Right lobe of liver (tissue), 6 donors: Measurements from ENCODE around the gene GALNT12. TPM values are rescaled to one million over a fixed set of nuclear protein-coding genes. Genes with fewer than 3 reads are reported as not detected.

Experiments used
- ATAC-seq, 4 donors: fragments of 200-7000 bp; cut with Tn5 transposase; one replicate each; pipeline ENCODE4 v1.9.1; 2020; ENCODE audit warnings: mild to moderate bottlenecking in 4 of 4, moderate library complexity in 4 of 4
- DNase-seq, 3 donors: peaks; one replicate each; pipeline ENCODE4 v3.0.0-alpha.2; 2020
- H3K27ac ChIP-seq, 3 donors: fragments of 200-600 bp; one replicate each; pipeline ENCODE4 v1.8.0; 2022
- H3K27me3 ChIP-seq, 2 donors: fragments of 200-600 bp; one replicate each; pipeline ENCODE4 v1.8.0; 2022
- H3K36me3 ChIP-seq, 4 donors: fragments of 200-600 bp; sonication (generic) in 1 of 4; one replicate each; pipeline versions ENCODE4 v1.5.1 to v1.8.0; 2017 to 2022; ENCODE audit warnings: control low read depth in 1 of 4
- H3K4me1 ChIP-seq, 4 donors: fragments of 200-600 bp; sonication (generic) in 1 of 4; one replicate each; pipeline versions ENCODE4 v1.5.1 to v1.8.0; 2017 to 2022; ENCODE audit warnings: control low read depth in 1 of 4
- H3K4me3 ChIP-seq, 3 donors: fragments of 200-600 bp; one replicate each; pipeline ENCODE4 v1.8.0; 2022
- H3K9me3 ChIP-seq, 4 donors: fragments of 200-600 bp; sonication (generic) in 1 of 4; one replicate each; pipeline versions ENCODE4 v1.5.1 to v1.8.0; 2017 to 2022; ENCODE audit warnings: control low read depth in 1 of 4
- CTCF ChIP-seq, 4 donors: fragments of 200-600 bp in 3 of 4; fragments of 450-650 bp in 1 of 4; IDR thresholded peaks; one replicate each; pipeline versions ENCODE4 v1.5.1 to v1.8.0; 2016 to 2022; ENCODE audit warnings: antibody characterized with exemption in 4 of 4, mild to moderate bottlenecking in 2 of 4
- POLR2A ChIP-seq: fragments of 450-650 bp; IDR thresholded peaks from one replicate; pipeline ENCODE4 v1.6.1; 2017; ENCODE audit warnings: antibody characterized with exemption, mild to moderate bottlenecking
- WGBS: methylation state at CpG from one replicate; pipeline ENCODE4 v1.1.6; 2018; ENCODE audit warnings: low coverage, low lambda C conversion rate; ENCODE audit not compliant: insufficient coverage; ENCODE audit errors: missing lambda C conversion rate; 5-methylcytosine and 5-hydroxymethylcytosine counted together
- intact Hi-C, 2 donors: fragments of 100-400 bp; cut with DNase I; formaldehyde crosslinking; loops; one replicate each; pipeline versions ENCODE4 v1.11.2 to v1.14.1; 2022
- total RNA-seq, 6 experiments: library from RNA; depleted of rRNA in 2 of 6; stranded (reverse); fragments of >200 nt in 2 of 6; fragmentation: NEBNext Ultra II Directional in 3 of 6; extraction: Animal tissue kit (Norgen Biotek cat#: 25700) in 3 of 6; gene quantifications; one replicate each; pipeline versions ENCODE4 v1.1.0 to v1.2.4, GENCODE V29; 2016 to 2023
- donor health status: DM: no; HTN: yes; CAD: no.
- donor health status: DM: no; HTN: no; CAD: no.
- donor health status: DM: no; HTN: no; CAD: no.
- donor health status: DM: no; HTN: yes; CAD: no.
- donor health status: DM: no; HTN: yes; CAD: no.

The GALNT12 gene
- total RNA-seq, 6 experiments from 2014 or later = 0.06 to 1.1 (median 0.30) TPM; not detected in 1

GRCh38 chr9:98873951-98874371, 66.5 kb downstream of the GALNT12 start:
- TF ChIP-seq POLR2A (no peak), CTCF (IDR thresholded peaks at IDR 0.05) (no peak)
- no peak overlapping the region for H3K4me3 ChIP-seq
- no peak for ATAC-seq
- H3K9me3 ChIP-seq = no peaks in the 10 kb centered on the region
- no peak for DNase-seq
- no peaks in the 10 kb centered on the region for H3K36me3 ChIP-seq
- no peak overlapping the region for H3K27ac ChIP-seq
- intact Hi-C loops = no loop called here
- WGBS = 67% methylated on average over 2 of the region's 3 CpGs
- H3K27me3 ChIP-seq = no peaks in the 10 kb centered on the region
- H3K4me1 ChIP-seq = no peaks in the 10 kb centered on the region

DNA sequence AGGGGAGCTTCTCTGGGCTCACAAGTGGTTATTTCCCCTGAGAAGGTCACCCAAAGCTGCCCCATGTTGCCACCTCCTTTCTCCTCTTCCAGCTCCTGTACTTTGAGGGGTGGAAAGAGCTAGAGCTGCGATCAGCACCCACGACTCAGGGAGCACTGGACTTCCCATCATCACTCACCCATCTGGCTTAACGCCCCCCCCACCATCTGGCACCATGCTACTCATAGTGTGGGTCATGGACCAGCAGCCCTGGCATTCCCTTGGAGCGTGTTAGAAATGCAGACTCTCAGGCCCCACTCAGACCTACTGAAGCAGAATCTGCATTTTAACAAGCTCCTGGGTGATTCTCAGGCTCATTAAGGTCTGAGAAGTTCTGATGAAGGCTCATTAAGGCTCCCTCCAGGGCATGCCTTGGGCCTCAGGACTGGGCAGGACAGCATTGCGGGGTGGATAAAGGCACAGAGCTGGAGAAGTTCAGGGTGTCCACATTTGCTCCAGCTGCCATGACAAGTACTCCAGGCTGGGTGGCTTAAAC, 67.3 kb downstream of the GALNT12 start:
- H3K4me1 ChIP-seq = no peaks in the 10 kb centered on the region
- no peaks in the 10 kb centered on the region for H3K36me3 ChIP-seq
- no peaks in the 10 kb centered on the region for H3K27me3 ChIP-seq
- H3K9me3 ChIP-seq = no peaks in the 10 kb centered on the region
- TF ChIP-seq POLR2A (no peak), CTCF (IDR thresholded peaks at IDR 0.05) (no peak)
- ATAC-seq = no peak
- no peak overlapping the region for H3K27ac ChIP-seq
- H3K4me3 ChIP-seq = no peak overlapping the region
- no CpG with 5 or more reads among the region's 5 CpGs for WGBS
- DNase-seq = no peak
- intact Hi-C loops = no loop called here

DNA sequence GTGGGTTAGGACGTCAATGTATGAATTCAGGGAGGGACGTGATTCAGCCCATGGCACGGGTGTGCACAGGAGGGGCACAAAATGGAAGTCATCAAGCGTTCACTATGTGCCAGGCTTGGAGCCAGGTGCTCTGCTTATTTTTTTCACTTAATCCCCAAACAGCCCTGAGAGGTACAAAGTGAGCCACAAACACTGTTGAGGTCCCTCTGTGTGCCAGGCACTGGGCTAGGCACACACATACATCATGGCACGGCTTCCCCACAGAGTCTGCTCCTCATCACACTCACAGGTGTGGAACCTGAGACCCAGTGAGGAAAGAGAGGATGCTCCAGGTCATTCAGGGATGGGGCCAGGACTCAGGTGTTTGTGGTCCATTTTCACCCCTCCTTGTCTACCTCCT, 68.1 kb downstream of the GALNT12 start:
- 72% methylated on average over 5 of the region's 5 CpGs for WGBS
- no peak for TF ChIP-seq CTCF (IDR thresholded peaks at IDR 0.05)
- no peak for TF ChIP-seq POLR2A
- Histone ChIP-seq H3K27ac (no peak overlapping the region), H3K27me3 (no peaks in the 10 kb centered on the region), H3K4me3 (no peak overlapping the region), H3K36me3 (no peaks in the 10 kb centered on the region), H3K4me1 (no peaks in the 10 kb centered on the region), H3K9me3 (no peaks in the 10 kb centered on the region)
- DNase-seq (no peak), ATAC-seq (no peak)
- intact Hi-C loops = no loop called here

DNA sequence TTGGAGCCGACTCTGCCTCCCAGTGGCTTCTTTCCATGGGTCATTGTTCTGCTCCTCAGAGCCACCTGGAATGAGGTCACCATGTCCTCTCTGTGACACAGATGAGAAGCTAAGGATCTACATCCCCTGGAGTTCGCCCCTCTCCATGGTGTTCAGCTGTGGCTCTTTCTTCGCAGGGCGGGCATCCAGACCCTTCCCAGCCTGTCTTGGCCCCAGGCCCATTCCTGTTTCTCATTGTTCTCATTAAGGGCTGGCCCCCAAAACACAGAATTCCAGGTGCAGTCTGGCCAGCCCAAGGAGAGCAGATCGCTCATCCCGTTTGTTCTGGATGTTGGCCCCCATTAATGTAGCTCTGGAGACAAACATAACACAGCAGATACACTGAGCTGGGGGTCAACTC, 69.8 kb downstream of the GALNT12 start:
- WGBS = 63% methylated on average over 6 of the region's 6 CpGs
- DNase-seq (no peak), ATAC-seq (no peak)
- Histone ChIP-seq H3K27me3 (no peaks in the 10 kb centered on the region), H3K36me3 (no peaks in the 10 kb centered on the region), H3K27ac (no peak overlapping the region), H3K4me1 (no peaks in the 10 kb centered on the region), H3K4me3 (no peak overlapping the region), H3K9me3 (no peaks in the 10 kb centered on the region)
- TF ChIP-seq POLR2A = no peak
- TF ChIP-seq CTCF (IDR thresholded peaks at IDR 0.05) = no peak
- intact Hi-C loops = no loop called here
